ENCODE data around the gene ZNF689. TPM values are rescaled to one million over a fixed set of nuclear protein-coding genes. Genes with fewer than 3 reads are reported as not detected.
A peak's percentile ranks its signal among the peaks of the same experiment; 100 is the strongest.

The ZNF689 gene
- total and polyA plus RNA-seq, 2 of the 4 experiments (the other 2 are of a cell fraction): 2.7 to 2.9 TPM

DNA sequence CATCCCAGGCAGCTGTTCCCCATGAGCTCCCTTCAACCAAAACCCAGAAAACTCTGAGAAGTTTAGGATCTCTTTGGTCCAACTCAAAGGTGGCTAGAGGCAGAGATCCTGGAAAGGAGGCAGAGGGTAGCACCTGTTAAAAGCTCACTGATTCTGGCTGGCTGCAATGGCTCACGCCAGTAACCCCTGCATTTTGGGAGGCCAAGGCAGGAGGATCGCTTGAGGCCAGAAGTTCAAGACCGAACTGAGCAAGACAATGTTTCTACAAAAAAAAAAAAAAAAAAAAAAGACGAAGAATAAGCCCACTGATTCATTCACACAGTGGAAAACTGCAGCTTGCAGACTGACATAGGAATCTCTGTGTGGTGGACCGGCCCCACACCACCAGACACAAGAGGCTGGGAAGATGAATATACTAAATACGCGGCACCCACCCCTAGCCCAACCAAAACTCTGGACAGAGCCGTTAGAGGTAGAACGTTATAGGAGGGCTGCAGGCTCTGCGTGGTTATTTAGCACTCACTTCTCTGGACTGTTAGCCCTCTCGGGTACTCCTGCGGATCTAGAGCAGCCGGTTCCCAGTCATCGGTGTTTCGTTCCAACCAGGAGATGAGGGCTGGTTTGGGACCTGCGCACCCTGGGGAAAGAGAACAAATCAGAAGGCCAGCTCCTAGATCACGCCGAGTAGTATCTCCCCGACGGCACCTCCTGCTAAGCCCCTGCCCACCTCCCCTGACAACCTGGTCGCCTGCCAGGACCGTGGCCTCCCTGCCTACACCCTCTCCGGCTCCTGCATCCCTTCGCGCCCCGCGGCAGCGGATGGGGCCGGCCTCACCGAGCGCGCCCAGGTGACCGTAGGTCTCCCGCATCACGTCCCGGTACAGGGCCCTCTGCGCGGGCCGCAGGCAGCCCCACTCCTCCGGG, 925 bp downstream of the ZNF689 start:
- Histone ChIP-seq H4K91ac (ENCODE audit: insufficient read depth, low read depth, low read length) (peak overlapping the region; percentile 86), H3K27me3 (ENCODE audit: control insufficient read depth, insufficient read depth, low read length) (no peaks in the 10 kb centered on the region), H4K5ac (ENCODE audit: low read depth, low read length) (peak overlapping the region; percentile 77), H3K9me3 (ENCODE audit: control insufficient read depth, insufficient read depth, low read length) (no peaks in the 10 kb centered on the region), H3K27ac (ENCODE audit: insufficient read depth, low read length) (peak overlapping the region; percentile 78), H3K9ac (ENCODE audit: low read depth, low read length) (peak overlapping the region; percentile 72), H4K8ac (ENCODE audit: low read depth in 2 of 2, low read length in 2 of 2) (peak overlapping the region; percentile 93 to 97), H4K20me1 (ENCODE audit: insufficient read depth, low read length) (no peaks in the 10 kb centered on the region), H3K23ac (ENCODE audit: low read depth, low read length) (peak overlapping the region; percentile 93), H3K9me1 (ENCODE audit: insufficient read depth, low read length) (no peaks in the 10 kb centered on the region), H2BK15ac (ENCODE audit: low read depth, low read length) (no peak overlapping the region), H2BK120ac (ENCODE audit: low read depth, low read length) (0 out of 2 replicates have a peak overlapping the region, but pooled peaks have one; percentile 3), H2AFZ (replicated peaks; ENCODE audit: low read length, poor library complexity) (peak overlapping the region; percentile 96), H3K56ac (ENCODE audit: extremely low read depth, insufficient read depth, low read length) (peak overlapping the region; percentile 71; the same call in 1 of the 2 replicates), H3K79me1 (ENCODE audit: low read depth in 1 of 2, low read length in 2 of 2) (peaks cover 11 to 27% of the 10 kb centered on the region in 2 experiments; a peak in 3 of 4 replicates), H3K4me3 (ENCODE audit: insufficient read depth, low read depth, low read length) (peak overlapping the region; percentile 73), H3K18ac (ENCODE audit: low read depth, low read length) (peak overlapping the region; percentile 68; the same call in 1 of the 2 replicates), H2BK5ac (ENCODE audit: low read depth, low read length, poor library complexity, severe bottlenecking) (peak overlapping the region; percentile 63), H3K14ac (replicated peaks; ENCODE audit: low read depth, low read length) (peak overlapping the region; percentile 93), H2AK9ac (replicated peaks; ENCODE audit: low read depth, low read length, poor library complexity) (peak overlapping the region; percentile 88), H3K4ac (ENCODE audit: low read depth, low read length) (peak overlapping the region; percentile 81), H3K4me2 (ENCODE audit: low read depth, low read length) (peak overlapping the region; percentile 84), H2AK5ac (ENCODE audit: low read depth, low read length) (peak overlapping the region; percentile 58; the same call in 1 of the 2 replicates), H2BK20ac (ENCODE audit: low read depth, low read length) (no peak overlapping the region), H3K4me1 (ENCODE audit: control insufficient read depth, insufficient read depth, low read length) (no peaks in the 10 kb centered on the region), H3K36me3 (ENCODE audit: control insufficient read depth, insufficient read depth, low read length) (peaks cover 18% of the 10 kb centered on the region)
- dilution Hi-C loops (cut with HindIII; ENCODE audit: low sequenced_read_pairs, unreplicated experiment): no loop called here
- in situ Hi-C loops (cut with MboI; ENCODE audit: low sequenced_read_pairs): no loop called here
- 10% methylated on average over 24 of the region's 40 CpGs; no CpG with 5 or more reads in 1 of the 2 experiments for WGBS, 2 experiments (ENCODE audit: extremely low coverage in 2 of 2, insufficient read length in 1 of 2)
- DNase-seq (peak; percentile 23), ATAC-seq (ENCODE audit: low read depth) (peak; percentile 61)
- no TSS peak for BruUV-seq (replicated peaks)
- intact Hi-C loops (cut with micrococcal nuclease): no loop called here
- CTCF ChIA-PET: interaction anchor here (1.0 to 1.4 kb wide), 2 partner anchors 11 to 39 kb away, joined by 3 to 4 read pairs; no protein-coding TSS in a partner anchor
- POLR2A ChIA-PET (ENCODE audit: unreplicated experiment): no interaction called here
- no peak for TF ChIP-seq CHD1 (IDR thresholded peaks at IDR 0.05; ENCODE audit: low read depth, low read length)
- TF ChIP-seq, protein P1, sequence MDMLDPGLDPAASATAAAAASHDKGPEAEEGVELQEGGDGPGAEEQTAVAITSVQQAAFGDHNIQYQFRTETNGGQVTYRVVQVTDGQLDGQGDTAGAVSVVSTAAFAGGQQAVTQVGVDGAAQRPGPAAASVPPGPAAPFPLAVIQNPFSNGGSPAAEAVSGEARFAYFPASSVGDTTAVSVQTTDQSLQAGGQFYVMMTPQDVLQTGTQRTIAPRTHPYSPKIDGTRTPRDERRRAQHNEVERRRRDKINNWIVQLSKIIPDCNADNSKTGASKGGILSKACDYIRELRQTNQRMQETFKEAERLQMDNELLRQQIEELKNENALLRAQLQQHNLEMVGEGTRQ (IDR thresholded peaks at IDR 0.05; ENCODE audit: low read depth, low read length): no peak
- TF ChIP-seq, protein P2, sequence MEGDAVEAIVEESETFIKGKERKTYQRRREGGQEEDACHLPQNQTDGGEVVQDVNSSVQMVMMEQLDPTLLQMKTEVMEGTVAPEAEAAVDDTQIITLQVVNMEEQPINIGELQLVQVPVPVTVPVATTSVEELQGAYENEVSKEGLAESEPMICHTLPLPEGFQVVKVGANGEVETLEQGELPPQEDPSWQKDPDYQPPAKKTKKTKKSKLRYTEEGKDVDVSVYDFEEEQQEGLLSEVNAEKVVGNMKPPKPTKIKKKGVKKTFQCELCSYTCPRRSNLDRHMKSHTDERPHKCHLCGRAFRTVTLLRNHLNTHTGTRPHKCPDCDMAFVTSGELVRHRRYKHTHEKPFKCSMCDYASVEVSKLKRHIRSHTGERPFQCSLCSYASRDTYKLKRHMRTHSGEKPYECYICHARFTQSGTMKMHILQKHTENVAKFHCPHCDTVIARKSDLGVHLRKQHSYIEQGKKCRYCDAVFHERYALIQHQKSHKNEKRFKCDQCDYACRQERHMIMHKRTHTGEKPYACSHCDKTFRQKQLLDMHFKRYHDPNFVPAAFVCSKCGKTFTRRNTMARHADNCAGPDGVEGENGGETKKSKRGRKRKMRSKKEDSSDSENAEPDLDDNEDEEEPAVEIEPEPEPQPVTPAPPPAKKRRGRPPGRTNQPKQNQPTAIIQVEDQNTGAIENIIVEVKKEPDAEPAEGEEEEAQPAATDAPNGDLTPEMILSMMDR (conservative IDR thresholded peaks at IDR 0.05; ENCODE audit: low read depth, low read length): no peak
- TF ChIP-seq, protein P3, sequence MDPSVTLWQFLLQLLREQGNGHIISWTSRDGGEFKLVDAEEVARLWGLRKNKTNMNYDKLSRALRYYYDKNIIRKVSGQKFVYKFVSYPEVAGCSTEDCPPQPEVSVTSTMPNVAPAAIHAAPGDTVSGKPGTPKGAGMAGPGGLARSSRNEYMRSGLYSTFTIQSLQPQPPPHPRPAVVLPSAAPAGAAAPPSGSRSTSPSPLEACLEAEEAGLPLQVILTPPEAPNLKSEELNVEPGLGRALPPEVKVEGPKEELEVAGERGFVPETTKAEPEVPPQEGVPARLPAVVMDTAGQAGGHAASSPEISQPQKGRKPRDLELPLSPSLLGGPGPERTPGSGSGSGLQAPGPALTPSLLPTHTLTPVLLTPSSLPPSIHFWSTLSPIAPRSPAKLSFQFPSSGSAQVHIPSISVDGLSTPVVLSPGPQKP (IDR thresholded peaks at IDR 0.05; ENCODE audit: borderline replicate concordance, low read depth, low read length): no peak
- TF ChIP-seq RFX5 (IDR thresholded peaks at IDR 0.05; ENCODE audit: low read depth, low read length): no peak
- no peak for TF ChIP-seq CEBPB (IDR thresholded peaks at IDR 0.05; ENCODE audit: low read depth, low read length)
- no peak for TF ChIP-seq NFE2L2 (IDR thresholded peaks at IDR 0.05; ENCODE audit: low read depth, low read length)
- TF ChIP-seq SMC3 (IDR thresholded peaks at IDR 0.05; ENCODE audit: low read depth, low read length): no peak
- no peak for TF ChIP-seq MAZ (IDR thresholded peaks at IDR 0.05; ENCODE audit: borderline replicate concordance, low read depth, low read length)
- TF ChIP-seq RCOR1 (IDR thresholded peaks at IDR 0.05; ENCODE audit: insufficient replicate concordance, low read length): no peak
- TF ChIP-seq RAD21 (IDR thresholded peaks at IDR 0.05; ENCODE audit: low read length): no peak
- no peak for TF ChIP-seq MAFK (IDR thresholded peaks at IDR 0.05; ENCODE audit: low read depth, low read length)
- TF ChIP-seq BHLHE40 (IDR thresholded peaks at IDR 0.05; ENCODE audit: low read depth, low read length): no peak

All from IMR-90 (cell line).